DMS 273 (cell line): ENCODE measurements around the gene PPP6C.
"Not testable (repeated sequence)": the region's sequence is repeated elsewhere in the genome, so short reads cannot be mapped to it uniquely, and the experiment has no call there.

ENCODE experiments used
- DNase-seq: peaks from one replicate; lab custom pipeline; 2025; ENCODE audit not compliant: unreplicated experiment; lab: John Stamatoyannopoulos, UW

The PPP6C gene

DNA sequence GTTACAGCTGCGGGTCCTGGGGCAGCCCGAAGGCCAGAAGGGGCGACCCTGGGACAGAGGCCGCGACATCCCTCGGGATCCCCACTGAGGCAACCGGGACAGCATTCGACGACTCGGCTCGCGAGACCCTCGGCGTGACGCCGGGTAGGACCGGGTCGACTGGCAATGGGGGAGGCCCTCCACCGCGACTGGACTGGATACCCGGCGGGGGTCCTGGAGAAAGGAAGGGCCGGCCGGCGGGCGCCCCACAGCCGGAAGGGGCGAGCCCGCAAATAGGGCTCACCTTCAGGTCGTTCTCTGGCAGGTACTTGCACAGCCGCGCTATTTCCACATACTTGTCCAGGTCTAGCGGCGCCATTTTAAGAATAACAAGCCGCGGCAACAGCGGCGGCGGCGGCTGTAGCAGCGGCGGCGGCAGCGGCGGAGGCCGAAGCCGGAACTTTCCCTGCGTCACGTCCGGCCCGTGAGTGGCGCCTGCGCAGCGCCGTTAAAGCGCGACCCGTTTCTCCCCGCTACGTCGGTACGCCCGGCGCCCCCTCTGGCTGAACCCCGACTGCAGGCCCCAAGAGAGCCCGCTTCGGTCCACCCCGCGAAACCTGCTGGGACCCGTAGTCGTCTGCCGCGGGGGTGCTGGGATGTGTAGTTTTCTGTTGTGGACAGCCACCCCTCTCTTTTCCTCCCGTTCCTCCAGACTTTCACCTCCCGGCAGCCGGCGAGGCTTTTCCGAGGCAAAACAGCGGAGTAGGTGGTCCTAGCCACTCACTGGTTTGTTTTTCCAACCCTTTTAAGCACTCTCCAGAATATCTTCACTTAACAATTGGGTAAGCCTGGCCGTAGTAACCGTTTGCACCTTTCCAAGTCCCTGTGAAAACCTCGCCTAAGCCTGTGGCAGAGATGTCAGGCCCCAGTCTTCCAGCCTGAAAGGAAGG, at the start of gene PPP6C:
TSS of gene PPP6C (minus strand) at position 443 of the 929 bp plus-strand sequence. CDS start at position 358, 85 bp downstream.
- DNase-seq, result peak; percentile 98

DNA sequence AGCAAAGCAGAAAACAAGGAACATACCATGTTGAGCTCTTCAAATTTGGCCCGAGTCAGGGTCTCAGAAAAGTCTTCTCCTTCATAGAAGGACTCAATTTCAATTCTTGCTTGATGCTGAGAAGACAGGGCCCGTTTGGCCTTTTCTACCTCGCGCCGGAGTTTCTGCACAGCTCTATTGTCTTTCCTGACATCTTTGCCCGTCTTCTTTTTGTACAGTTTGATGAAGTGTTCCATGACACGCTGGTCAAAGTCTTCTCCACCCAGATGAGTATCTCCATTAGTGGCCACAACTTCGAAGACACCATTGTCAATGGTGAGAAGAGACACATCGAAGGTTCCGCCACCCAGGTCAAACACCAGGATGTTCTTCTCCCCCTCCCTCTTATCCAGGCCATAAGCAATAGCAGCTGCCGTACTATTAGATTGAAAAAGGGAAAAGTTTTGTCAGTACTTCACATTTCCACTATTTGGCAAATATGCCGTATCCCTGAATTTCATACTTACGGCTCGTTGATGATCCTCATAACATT, 49.4 kb upstream of the PPP6C start:
- no peak for DNase-seq

DNA sequence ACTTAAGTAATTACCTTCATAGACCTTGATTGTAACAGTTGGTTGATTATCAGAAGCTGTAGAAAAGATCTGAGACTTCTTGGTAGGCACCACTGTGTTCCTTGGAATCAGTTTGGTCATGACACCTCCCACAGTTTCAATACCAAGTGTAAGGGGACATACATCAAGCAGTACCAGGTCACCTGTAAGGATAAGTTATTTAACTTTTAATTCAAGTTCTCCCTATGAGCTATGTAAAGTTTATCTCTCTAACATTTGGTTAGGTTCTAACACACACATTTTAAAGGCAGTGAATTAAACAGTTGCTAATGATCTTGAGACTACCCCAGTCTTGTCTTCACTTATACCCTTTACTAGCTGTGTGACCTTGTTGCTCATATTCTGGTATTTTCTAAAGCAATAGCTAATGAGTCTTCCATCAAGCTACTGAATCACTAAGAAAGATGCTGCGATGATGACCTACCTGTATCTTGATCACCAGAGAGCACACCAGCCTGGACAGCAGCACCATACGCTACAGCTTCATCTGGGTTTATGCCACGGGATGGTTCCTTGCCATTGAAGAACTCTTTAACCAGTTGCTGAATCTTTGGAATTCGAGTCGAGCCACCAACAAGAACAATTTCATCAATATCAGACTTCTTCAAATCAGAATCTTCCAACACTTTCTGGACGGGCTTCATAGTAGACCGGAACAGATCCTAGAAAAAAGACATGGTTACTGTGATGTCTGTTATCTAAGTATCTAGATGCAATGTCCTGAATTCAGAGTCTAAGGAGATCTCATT, 48.7 kb upstream of the PPP6C start:
- no peak for DNase-seq

DNA sequence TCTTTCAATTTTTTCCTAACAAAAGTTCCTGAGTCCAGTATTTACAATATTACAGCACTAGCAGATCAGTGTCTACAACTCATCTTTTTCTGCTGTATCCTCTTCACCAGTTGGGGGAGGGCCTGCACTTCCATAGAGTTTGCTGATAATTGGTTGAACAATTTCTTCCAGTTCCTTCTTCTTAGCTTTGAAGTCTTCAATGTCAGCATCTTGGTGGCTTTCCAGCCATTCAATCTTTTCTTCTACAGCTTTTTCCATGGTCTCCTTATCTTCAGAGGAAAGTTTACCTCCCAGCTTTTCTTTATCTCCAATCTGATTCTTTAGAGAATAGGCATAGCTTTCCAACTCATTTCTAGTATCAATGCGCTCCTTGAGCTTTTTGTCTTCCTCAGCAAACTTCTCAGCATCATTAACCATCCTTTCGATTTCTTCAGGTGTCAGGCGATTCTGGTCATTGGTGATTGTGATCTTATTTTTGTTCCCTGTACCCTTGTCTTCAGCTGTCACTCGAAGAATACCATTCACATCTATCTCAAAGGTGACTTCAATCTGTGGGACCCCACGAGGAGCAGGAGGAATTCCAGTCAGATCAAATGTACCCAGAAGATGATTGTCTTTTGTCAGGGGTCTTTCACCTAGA, 47.0 kb upstream of the PPP6C start:
- not testable (repeated sequence) for DNase-seq

DNA sequence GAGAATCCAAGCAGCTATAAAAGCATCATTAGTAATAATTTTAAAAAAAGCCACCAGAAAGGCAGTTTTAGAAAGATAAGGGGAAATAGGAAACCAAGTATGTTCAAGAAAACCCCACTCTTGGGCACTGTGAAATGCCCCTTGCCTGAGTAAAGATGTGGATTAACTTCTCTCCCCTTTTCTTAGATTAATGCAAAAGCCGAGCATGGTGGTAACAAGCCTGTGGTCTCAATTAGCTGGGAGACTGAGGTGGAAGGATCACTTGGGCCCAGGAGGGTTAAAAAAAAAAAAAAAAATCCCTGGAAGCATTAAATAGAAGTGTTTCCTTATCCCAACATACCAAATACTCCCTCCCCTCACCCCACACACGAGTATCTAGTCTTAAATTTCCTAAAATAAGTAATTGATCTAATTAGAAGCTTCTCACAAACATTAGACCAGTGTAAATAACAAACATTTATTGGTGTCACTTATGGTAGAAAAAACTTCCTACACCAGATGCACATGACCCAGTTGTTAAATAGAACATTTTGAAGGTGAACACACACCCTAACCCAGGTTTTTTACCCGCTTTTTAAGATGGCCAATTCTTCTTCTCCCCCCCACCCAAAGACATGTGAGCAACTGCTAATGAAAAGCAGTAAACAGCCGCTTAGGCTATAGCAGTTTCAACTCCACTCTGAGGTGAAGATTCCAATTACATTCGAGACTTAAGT, 46.4 kb upstream of the PPP6C start:
- no peak for DNase-seq

DNA sequence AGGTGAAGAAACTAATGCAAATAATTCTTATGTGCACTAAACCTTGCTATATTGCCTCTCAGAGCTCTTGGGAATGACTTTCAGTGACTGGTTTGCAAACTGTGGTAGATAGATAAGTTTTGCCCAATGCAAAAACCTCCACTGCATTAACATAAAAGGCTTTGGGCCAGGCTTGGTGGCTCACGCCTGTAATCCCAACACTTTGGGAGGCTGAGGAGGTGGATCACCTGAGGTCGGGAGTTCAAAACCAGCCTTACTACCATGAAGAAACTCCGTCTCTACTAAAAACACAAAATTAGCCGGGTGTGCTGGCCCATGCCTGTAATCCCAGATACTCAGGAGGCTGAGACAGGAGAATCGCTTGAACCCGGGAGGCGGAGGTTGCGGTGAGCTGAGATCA, 44.5 kb upstream of the PPP6C start:
- DNase-seq, result not testable (repeated sequence)

DNA sequence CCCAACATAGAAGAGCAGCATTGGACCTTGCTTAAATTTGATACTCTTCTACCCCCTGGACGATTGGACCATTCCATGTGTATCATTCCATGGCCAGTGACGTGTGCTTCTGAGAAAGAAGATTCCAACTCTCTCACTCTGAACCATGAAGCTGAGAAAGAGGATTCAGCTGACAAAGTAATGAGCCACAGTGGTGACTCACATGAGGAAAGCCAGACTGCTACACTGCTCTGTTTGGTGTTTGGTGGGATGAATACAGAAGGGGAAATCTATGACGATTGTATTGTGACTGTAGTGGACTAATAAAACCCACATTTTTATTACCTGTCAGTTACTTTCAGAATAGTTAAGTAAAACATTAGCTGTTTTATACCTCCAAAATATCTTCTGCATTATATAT, 44.1 kb upstream of the PPP6C start:
- DNase-seq, result no peak

DNA sequence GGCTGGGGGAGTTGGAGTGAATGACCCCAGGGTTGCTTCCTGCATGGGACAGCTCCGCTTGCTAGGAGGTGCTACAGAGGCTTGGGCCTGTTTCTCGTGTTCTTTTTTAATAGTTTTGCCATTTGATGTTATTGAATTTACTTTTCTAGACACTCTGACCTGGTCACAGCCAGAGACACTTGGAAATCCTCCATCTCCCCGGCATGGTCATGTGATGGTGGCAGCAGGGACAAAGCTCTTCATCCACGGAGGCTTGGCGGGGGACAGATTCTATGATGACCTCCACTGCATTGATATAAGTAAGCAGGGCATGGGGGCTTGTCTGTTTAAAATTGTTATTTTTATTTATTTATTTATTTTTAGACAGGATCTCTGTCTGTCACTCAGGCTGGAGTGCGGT, 38.2 kb upstream of the PPP6C start:
- DNase-seq, result no peak

DNA sequence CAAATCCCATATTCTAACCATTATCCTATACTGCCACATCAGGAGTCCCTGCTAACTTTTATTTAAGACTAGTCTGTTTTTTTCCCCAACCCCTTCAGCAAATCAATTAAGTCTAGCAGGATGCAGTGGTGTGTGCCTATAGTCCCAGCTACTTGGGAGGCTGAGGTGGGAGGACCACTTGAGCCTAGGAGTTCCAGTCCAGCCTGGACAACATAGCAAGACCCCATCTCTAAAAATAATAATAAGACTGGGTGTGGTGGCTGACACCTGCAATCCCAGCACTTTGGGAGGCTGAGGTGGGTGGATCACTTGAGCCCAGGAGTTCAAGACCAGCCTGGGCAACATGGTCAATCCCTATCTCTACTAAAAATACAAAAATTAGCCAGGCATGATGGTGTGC, 35.3 kb upstream of the PPP6C start:
- DNase-seq, result not testable (repeated sequence)

DNA sequence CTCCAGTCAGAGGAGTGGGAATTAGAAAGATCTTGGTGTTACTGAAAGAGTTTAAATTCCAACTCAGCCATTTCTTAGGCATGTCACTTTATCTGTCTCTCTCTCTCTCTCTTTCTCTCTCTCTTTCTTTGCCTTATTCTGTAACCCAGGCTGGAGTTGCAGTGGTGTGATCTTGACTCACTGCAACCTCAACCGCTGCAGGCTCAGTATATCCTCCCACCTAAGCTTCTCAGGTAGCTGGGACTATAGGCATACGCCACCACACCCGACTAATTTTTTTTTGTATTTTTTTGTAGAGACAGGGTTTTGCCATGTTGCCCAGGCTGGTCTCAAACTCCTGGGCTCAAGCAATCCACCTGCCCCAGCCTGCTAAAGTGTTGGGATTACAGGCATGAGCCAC, 29.0 kb upstream of the PPP6C start:
- no peak for DNase-seq

DNA sequence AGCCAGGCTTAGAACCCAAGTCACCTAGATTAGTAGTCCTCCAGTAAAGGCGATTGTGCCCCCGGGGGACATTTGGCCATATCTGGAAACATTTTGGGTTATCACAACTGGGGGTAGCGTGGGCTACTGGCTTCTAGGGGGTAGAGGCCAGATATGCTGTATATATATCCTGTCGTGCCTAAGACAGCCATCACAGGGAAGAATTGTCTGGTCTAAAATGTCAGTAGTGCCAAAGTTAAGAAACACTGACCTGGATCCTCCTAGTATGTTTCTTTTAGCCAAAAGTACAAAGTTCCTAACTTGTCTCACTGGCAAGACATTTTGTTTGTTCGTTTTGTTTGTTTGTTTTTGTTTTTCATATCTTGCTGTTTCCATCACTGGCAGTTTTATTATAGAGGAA, 24.6 kb upstream of the PPP6C start:
- no peak for DNase-seq

DNA sequence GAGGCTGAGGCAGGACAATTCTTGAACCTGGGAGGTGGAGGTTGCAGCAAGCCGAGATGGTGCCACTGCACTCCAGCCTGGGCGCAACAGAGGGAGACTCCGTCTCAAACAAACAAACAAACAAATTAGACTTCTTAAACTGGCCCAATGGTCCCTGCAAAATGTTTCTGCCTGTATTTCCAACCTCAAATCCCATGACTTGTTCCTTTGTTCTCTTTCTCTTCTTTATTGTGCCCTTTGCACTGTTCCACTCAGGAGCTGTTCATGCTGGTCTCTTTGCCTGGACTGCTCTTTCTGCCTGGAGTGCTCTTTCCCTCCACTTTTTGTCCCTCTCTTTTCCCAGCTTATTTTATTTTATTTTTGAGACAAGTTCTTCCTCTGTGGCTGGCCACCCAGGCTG, 14.9 kb upstream of the PPP6C start:
- no peak for DNase-seq

DNA sequence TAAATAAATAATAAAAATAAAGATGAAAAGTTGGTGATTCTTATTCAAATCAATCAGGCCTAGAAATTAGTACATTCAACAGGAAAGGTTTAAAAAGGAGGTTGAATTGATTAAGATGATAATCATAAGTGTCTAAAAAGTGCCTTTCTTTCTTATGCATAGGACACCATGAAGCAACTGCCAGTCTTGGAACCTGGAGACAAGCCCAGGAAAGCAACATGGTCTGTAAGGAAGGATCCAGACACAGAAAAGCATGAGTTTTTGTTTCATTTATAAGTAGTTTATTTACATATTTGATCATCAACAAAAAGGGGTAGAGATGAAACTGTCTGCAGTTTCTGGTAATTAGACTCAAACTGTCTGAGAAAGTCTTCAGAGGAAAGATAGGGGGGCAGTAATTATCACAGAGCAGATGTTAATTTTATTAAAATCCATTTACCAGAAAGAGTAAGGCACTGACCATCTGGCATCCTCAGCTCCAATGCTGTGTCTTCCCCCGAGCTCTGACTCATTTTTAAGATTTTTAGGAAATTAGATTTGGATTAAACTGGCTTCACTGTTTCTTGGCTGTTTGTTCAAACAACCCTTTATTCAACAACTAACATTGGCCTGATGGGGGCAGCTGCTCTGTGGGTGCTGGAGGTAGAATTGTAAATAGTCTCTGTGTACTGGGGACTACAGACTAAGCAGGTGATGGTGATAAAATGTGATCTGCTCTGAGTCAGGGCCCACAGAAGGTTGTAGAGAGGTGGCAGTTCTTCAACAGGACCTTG, 13.4 kb upstream of the PPP6C start:
- DNase-seq, result peak; percentile 85

DNA sequence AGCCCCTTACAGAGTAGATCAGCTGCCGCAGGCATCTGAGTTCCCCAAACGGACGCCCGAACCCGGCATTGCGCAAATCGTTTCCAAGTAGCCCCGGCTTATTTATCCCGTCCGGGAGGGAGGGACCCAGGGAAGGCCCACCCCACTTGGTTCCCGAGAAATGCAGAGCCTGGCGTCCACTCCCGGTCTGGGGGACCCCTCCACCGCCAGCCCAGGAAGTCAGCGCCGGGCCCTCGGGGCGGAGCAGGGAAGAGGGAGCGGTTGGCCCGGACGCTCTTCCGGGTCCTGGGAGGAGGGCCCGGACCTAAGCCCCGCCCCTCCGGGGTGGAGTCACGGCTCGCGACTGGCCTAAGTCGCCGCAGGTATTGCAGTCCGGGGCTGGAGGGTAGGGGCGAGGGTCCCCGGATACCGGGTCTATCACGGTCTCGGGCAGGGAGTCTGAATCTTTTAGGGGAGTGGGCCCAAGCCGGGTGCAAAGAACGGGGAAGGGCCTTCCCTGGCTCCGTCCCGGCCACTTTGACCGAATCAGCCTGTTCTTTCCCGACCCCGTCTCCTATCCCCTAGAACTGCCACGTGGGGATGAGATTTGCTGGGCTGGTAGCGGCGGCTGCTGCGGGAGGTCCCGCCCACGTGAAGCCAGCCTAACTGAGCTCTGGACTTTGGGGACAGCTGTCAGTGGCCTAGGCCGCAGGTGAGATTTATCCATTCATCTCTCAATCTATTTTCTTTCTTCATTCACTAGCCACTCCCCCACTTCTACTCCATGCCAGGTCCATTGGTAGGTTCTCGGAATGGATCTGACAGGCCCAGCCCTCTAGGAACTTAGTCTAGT, 10.8 kb upstream of the PPP6C start, which contains the start of gene RABEPK:
TSS of gene RABEPK (plus strand) at position 327 of the 832 bp plus-strand sequence. CDS start 2,472 bp downstream, outside the sequence.
- DNase-seq, result peak; percentile 96

DNA sequence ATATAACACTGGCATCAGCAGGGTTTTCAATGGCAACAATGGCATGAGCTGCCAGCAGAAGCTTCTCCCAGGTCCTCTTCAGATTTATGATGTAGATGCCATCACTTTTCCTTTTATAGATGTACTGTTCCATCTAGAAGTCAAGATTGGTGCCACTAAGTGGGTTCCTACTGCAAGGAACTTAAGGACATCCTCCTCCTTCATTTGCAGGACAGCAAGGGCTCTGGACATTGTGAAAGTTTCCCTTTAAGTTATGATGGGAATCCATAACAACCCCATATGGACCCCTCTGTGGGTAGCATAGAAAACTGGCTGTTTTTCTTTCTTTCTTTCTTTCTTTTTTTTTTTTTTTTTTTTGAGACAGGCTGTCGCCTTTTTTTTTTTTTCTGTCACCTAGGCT, 6.0 kb upstream of the PPP6C start:
- not testable (repeated sequence) for DNase-seq

DNA sequence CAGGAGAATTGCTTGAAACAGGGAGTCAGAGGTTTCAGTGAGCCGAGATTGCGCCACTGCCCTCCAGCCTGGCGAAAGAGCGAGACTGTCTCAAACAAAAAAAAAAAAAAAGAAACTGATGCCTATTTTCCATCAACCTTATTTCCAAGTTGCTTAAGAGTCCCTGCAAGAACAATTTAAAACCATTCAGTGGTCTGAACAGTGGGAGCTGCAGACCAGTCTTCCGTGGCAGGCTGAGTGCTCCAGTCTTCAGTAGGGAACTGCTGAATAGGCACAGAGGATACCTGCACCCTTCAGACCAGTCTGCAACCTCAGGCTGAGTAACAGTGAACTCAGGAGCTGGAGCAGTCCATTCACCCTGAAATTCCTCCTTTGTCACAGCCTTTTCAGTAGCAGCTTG, 4.9 kb upstream of the PPP6C start:
- DNase-seq, result not testable (repeated sequence)

DNA sequence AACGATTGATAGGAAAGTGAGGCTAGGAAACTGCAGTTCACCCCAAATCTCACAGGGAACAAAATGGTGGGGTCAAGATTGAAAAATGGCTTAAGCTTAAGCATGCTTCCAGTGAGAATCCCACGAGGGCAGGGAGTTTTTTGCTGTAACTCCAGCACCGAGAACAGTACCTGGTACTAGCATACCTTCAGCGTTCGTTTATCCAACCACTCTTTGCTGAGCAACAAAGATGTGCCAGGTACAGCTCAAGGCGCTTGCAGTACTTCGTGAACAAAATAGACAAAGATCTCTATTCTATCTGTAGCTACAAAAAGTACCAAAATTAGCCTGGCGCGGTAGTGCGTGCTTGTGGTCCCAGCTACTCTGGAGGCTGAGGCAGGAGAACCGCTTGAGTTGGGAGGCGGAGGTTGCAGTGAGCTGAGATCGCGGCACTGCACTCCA, 778 bp upstream of the PPP6C start:
- peak; percentile 55 for DNase-seq

DNA sequence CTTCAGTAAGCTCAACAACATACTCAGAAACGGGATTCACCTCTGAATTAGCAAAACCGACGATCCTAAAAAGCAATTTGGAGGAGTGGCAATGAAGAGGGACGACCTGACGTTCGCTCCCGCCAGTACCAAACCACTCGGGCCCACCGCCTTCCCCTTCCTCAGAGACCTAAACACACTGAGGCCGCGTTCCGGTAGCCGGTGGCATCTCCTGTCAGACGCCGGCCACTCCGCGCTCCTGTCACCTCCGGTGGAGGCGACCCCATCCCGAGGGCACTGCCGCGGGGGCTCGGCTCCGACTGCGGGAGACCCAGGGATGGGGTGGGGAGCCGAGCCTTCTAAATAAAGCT, 617 bp downstream of the PPP6C start:
- peak; percentile 58 for DNase-seq

DNA sequence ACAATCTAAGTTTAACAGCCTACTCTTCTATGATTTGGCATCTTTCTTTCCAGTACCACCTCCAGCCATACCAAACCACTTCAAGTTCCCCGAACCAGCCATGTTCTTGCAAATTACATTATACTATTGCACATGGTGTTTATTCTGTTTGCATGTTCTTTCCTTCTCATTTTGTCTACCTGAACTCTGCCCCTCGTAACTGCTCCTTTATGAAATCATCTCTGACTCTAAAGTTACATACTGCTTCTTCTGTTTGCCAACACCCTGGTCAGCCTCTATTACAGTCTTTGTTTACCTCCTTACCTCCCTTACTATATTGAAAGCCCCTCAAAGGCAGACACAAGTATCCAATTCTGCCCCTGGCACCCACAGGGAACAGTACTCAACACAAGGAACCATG, 6.0 kb downstream of the PPP6C start:
- DNase-seq, result no peak
